Immature natural killer cell (primary cell): ENCODE data around the gene LAMC1. TPM values are rescaled to one million over a fixed set of nuclear protein-coding genes. Genes with fewer than 3 reads are reported as not detected.

Experiments
- DNase-seq, 3 donors: peaks; one replicate each; pipeline ENCODE4 v3.0.0; 2022; ENCODE audit warnings: mixed read lengths in 1 of 3
- H3K27ac Mint-ChIP-seq, 6 donors: one replicate each; pipeline ENCODE4 v1.8.0; 2020; ENCODE audit warnings: mixed read lengths in 6 of 6, mild to moderate bottlenecking in 5 of 6, inconsistent platforms in 4 of 6, moderate library complexity in 3 of 6
- H3K27me3 Mint-ChIP-seq, 3 donors: one replicate each; pipeline ENCODE4 v1.8.0; 2020 to 2021; ENCODE audit warnings: low read depth in 3 of 3, mild to moderate bottlenecking in 3 of 3, mixed read lengths in 3 of 3, moderate library complexity in 3 of 3, inconsistent platforms in 1 of 3
- H3K36me3 Mint-ChIP-seq, 3 donors: one replicate each; pipeline ENCODE4 v1.8.0; 2020; ENCODE audit warnings: mixed read lengths in 3 of 3, inconsistent platforms in 2 of 3, mild to moderate bottlenecking in 2 of 3
- H3K4me1 Mint-ChIP-seq, 2 donors: one replicate each; pipeline ENCODE4 v1.8.0; 2020; ENCODE audit warnings: inconsistent platforms in 2 of 2, mild to moderate bottlenecking in 2 of 2, mixed read lengths in 2 of 2, moderate library complexity in 1 of 2
- H3K4me3 Mint-ChIP-seq, 5 donors: one replicate each; pipeline ENCODE4 v1.8.0; 2020; ENCODE audit warnings: mild to moderate bottlenecking in 5 of 5, mixed read lengths in 5 of 5, inconsistent platforms in 3 of 5, moderate library complexity in 3 of 5
- H3K9me3 Mint-ChIP-seq, 6 donors: one replicate each; pipeline ENCODE4 v1.8.0; 2020; ENCODE audit warnings: mild to moderate bottlenecking in 6 of 6, mixed read lengths in 6 of 6, inconsistent platforms in 4 of 6, moderate library complexity in 3 of 6
- polyA plus RNA-seq, 3 donors: library from polyadenylated mRNA; unstranded; fragments of 300-500 nt; fragmentation: Illumina TruSeq; gene quantifications; one replicate each; pipeline ENCODE4 v1.2.3, GENCODE V29; 2021

The LAMC1 gene
- polyA plus RNA-seq, 3 donors from 2014 or later = 0.19 TPM; not detected in 2

- no peaks in the 10 kb centered on the region for H3K4me1 Mint-ChIP-seq
- no peak for DNase-seq
- H3K9me3 Mint-ChIP-seq = peaks cover 0 to 5% (median 0%) of the 10 kb centered on the region in 6 donors
- H3K4me3 Mint-ChIP-seq = no peak overlapping the region
- no peaks in the 10 kb centered on the region for H3K36me3 Mint-ChIP-seq
- H3K27me3 Mint-ChIP-seq = peaks cover 6 to 9% (median 6%) of the 10 kb centered on the region in 3 donors
- no peak overlapping the region for H3K27ac Mint-ChIP-seq
These were observed 21.0 kb upstream of the LAMC1 start for GRCh38 chr1:183002267-183002666.

GRCh38 chr1:183002797-183003196 is 20.4 kb upstream of the LAMC1 start:
- no peak overlapping the region for H3K4me3 Mint-ChIP-seq
- H3K9me3 Mint-ChIP-seq = peaks cover 0 to 5% (median 0%) of the 10 kb centered on the region in 6 donors
- H3K27ac Mint-ChIP-seq = no peak overlapping the region
- no peak for DNase-seq
- peaks cover 3 to 9% (median 6%) of the 10 kb centered on the region in 3 donors for H3K27me3 Mint-ChIP-seq
- no peaks in the 10 kb centered on the region for H3K4me1 Mint-ChIP-seq
- H3K36me3 Mint-ChIP-seq = no peaks in the 10 kb centered on the region

GRCh38 chr1:183003203-183003602 is 20.0 kb upstream of the LAMC1 start:
- Mint-ChIP-seq H3K27ac (no peak overlapping the region), H3K9me3 (peaks cover 0 to 5% (median 0%) of the 10 kb centered on the region in 6 donors), H3K27me3 (peaks cover 3 to 9% (median 5%) of the 10 kb centered on the region in 3 donors), H3K36me3 (no peaks in the 10 kb centered on the region), H3K4me1 (no peaks in the 10 kb centered on the region), H3K4me3 (no peak overlapping the region)
- DNase-seq = no peak

GRCh38 chr1:183004141-183004540 is 19.1 kb upstream of the LAMC1 start:
- Mint-ChIP-seq H3K4me3 (no peak overlapping the region), H3K36me3 (no peaks in the 10 kb centered on the region), H3K9me3 (peaks cover 0 to 5% (median 0%) of the 10 kb centered on the region in 6 donors), H3K27ac (no peak overlapping the region), H3K4me1 (no peaks in the 10 kb centered on the region), H3K27me3 (peaks cover 3 to 9% (median 5%) of the 10 kb centered on the region in 3 donors)
- no peak for DNase-seq

GRCh38 chr1:183011859-183012258 is 11.4 kb upstream of the LAMC1 start:
- H3K27ac Mint-ChIP-seq = no peak overlapping the region
- no peak overlapping the region for H3K4me3 Mint-ChIP-seq
- DNase-seq = no peak
- H3K9me3 Mint-ChIP-seq = peaks cover 2 to 10% (median 5%) of the 10 kb centered on the region in 6 donors
- H3K27me3 Mint-ChIP-seq = peaks cover 0 to 8% (median 2%) of the 10 kb centered on the region in 3 donors
- no peaks in the 10 kb centered on the region for H3K4me1 Mint-ChIP-seq
- H3K36me3 Mint-ChIP-seq = peaks cover 0 to 4% (median 0%) of the 10 kb centered on the region in 3 donors

GRCh38 chr1:183012301-183012994 is 10.8 kb upstream of the LAMC1 start:
- no peaks in the 10 kb centered on the region for H3K4me1 Mint-ChIP-seq
- no peak overlapping the region for H3K4me3 Mint-ChIP-seq
- no peak for DNase-seq
- peaks cover 2 to 10% (median 5%) of the 10 kb centered on the region in 6 donors for H3K9me3 Mint-ChIP-seq
- no peak overlapping the region for H3K27ac Mint-ChIP-seq
- H3K36me3 Mint-ChIP-seq = peaks cover 0 to 4% (median 0%) of the 10 kb centered on the region in 3 donors
- H3K27me3 Mint-ChIP-seq = peaks cover 0 to 8% (median 2%) of the 10 kb centered on the region in 3 donors

GRCh38 chr1:183019139-183019740 is 4.0 kb upstream of the LAMC1 start:
- no peak overlapping the region for H3K4me3 Mint-ChIP-seq
- DNase-seq = no peak
- H3K9me3 Mint-ChIP-seq = peaks cover 0 to 9% (median 0%) of the 10 kb centered on the region in 6 donors
- peaks cover 11 to 20% (median 12%) of the 10 kb centered on the region in 3 donors for H3K27me3 Mint-ChIP-seq
- H3K36me3 Mint-ChIP-seq = no peaks in the 10 kb centered on the region
- no peak overlapping the region for H3K27ac Mint-ChIP-seq
- peaks cover 7 to 14% of the 10 kb centered on the region in 2 donors for H3K4me1 Mint-ChIP-seq

GRCh38 chr1:183019860-183020259 is 3.4 kb upstream of the LAMC1 start:
- Mint-ChIP-seq H3K27me3 (peaks cover 12 to 26% (median 17%) of the 10 kb centered on the region in 3 donors), H3K4me1 (peaks cover 13 to 20% of the 10 kb centered on the region in 2 donors), H3K27ac (no peak overlapping the region), H3K4me3 (no peak overlapping the region), H3K9me3 (peaks cover 0 to 9% (median 0%) of the 10 kb centered on the region in 6 donors), H3K36me3 (no peaks in the 10 kb centered on the region)
- DNase-seq = no peak

GRCh38 chr1:183021405-183022201 is 1.6 kb upstream of the LAMC1 start:
- H3K4me3 Mint-ChIP-seq = peak overlapping the region; percentile 30 to 44 (median 35)
- peaks cover 12 to 30% (median 19%) of the 10 kb centered on the region in 3 donors for H3K27me3 Mint-ChIP-seq
- DNase-seq = no peak
- peaks cover 0 to 9% (median 0%) of the 10 kb centered on the region in 6 donors for H3K9me3 Mint-ChIP-seq
- H3K4me1 Mint-ChIP-seq = peaks cover 13 to 20% of the 10 kb centered on the region in 2 donors
- H3K36me3 Mint-ChIP-seq = no peaks in the 10 kb centered on the region
- no peak overlapping the region for H3K27ac Mint-ChIP-seq

GRCh38 chr1:183022202-183023145 is 746 bp upstream of the LAMC1 start:
- Mint-ChIP-seq H3K27ac (no peak overlapping the region), H3K9me3 (peaks cover 0 to 9% (median 0%) of the 10 kb centered on the region in 6 donors), H3K4me1 (peaks cover 13 to 20% of the 10 kb centered on the region in 2 donors), H3K27me3 (peaks cover 12 to 31% (median 19%) of the 10 kb centered on the region in 3 donors), H3K36me3 (no peaks in the 10 kb centered on the region), H3K4me3 (peak overlapping the region; percentile 10 to 65 (median 41))
- no peak for DNase-seq

GRCh38 chr1:183023601-183024316 is 539 bp downstream of the LAMC1 start:
- no peak overlapping the region for H3K27ac Mint-ChIP-seq
- DNase-seq = peak in 2 of 3 donors; percentile 3 to 9
- peaks cover 0 to 9% (median 0%) of the 10 kb centered on the region in 6 donors for H3K9me3 Mint-ChIP-seq
- peak overlapping the region; percentile 71 to 87 (median 80) for H3K4me3 Mint-ChIP-seq
- H3K4me1 Mint-ChIP-seq = peaks cover 13 to 20% of the 10 kb centered on the region in 2 donors
- H3K27me3 Mint-ChIP-seq = peaks cover 13 to 26% (median 19%) of the 10 kb centered on the region in 3 donors
- no peaks in the 10 kb centered on the region for H3K36me3 Mint-ChIP-seq

GRCh38 chr1:183024317-183025009 is 1.2 kb downstream of the LAMC1 start:
- no peaks in the 10 kb centered on the region for H3K36me3 Mint-ChIP-seq
- peaks cover 13 to 32% (median 19%) of the 10 kb centered on the region in 3 donors for H3K27me3 Mint-ChIP-seq
- peaks cover 13 to 20% of the 10 kb centered on the region in 2 donors for H3K4me1 Mint-ChIP-seq
- H3K4me3 Mint-ChIP-seq = peak overlapping the region; percentile 71 to 87 (median 80)
- peaks cover 0 to 9% (median 0%) of the 10 kb centered on the region in 6 donors for H3K9me3 Mint-ChIP-seq
- H3K27ac Mint-ChIP-seq = no peak overlapping the region
- no peak for DNase-seq
